Activated CD4-positive, alpha-beta memory T cell treated with anti-CD3 and anti-CD28 coated beads for 36 hours (primary cell): ENCODE results near the gene TPRG1. TPM values are rescaled to one million over a fixed set of nuclear protein-coding genes. Genes with fewer than 3 reads are reported as not detected.

Source experiments
- CTCF ChIA-PET: fragments of 350-600 bp; sonication (Branson Sonifier 250); formaldehyde crosslinking; loops from one replicate; lab custom pipeline; 2021; ENCODE audit warnings: antibody characterized with exemption, inconsistent platforms; lab: Charles Lee
- POLR2A ChIA-PET: fragments of 350-600 bp; sonication (Branson Sonifier 250); formaldehyde crosslinking; loops from one replicate; lab custom pipeline; 2021; ENCODE audit warnings: antibody characterized with exemption; lab: Charles Lee
- DNase-seq: peaks from one replicate; pipeline ENCODE4 v3.0.0-alpha.2; 2020
- H3K27ac Mint-ChIP-seq: one replicate; pipeline ENCODE4 v1.8.0; 2021; ENCODE audit warnings: mixed read lengths
- H3K27me3 Mint-ChIP-seq: one replicate; pipeline ENCODE4 v1.8.0; 2021; ENCODE audit warnings: mixed read lengths
- H3K36me3 Mint-ChIP-seq: one replicate; pipeline ENCODE4 v1.8.0; 2021; ENCODE audit warnings: mixed read lengths
- H3K4me1 Mint-ChIP-seq: one replicate; pipeline ENCODE4 v1.8.0; 2021; ENCODE audit warnings: low read depth, mixed read lengths
- H3K4me3 Mint-ChIP-seq: one replicate; pipeline ENCODE4 v1.8.0; 2021; ENCODE audit warnings: mild to moderate bottlenecking, mixed read lengths
- H3K9me3 Mint-ChIP-seq: one replicate; pipeline ENCODE4 v1.8.0; 2021; ENCODE audit warnings: mixed read lengths
- intact Hi-C: fragments of 100-400 bp; cut with micrococcal nuclease; formaldehyde crosslinking; loops from one replicate; pipeline ENCODE4 v1.15.1; 2023
- total RNA-seq, 2 experiments: library from RNA; stranded (reverse); gene quantifications; one replicate each; pipeline ENCODE4 v1.2.3, GENCODE V29; 2021

TPRG1 gene
- total RNA-seq, 2 experiments from 2014 or later: 11.4 to 11.5 TPM

DNA sequence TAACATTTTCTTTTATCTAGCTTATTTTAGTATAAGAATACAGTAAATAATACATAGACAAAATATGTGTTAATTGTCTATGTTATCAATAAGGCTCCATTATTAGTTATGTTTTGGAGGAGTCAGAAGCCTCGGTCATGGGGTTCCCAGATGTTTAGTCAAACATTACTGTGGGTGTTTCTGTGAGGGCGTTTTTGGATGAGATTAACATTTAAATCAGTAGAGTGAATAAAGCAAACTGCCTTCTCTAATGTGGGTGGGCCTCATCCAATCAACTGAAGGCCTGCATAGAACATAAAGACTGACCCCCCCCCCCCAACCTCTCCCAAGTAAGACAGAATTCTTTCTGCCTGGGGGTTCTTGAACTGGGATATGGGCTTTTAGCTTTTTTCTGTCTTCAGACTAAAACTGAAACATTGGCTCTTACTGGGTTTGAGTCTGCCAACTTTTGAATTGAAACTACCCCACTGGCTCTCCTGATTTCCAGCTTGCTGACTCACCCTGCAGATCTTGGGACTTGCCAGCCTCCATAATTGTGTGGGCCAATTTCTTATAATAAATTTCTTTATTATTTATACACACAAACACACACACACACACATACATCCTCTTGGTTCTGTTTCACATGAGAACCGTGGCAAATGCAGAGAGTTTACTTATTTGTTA is 192.0 kb downstream of the TPRG1 start:
- no peaks in the 10 kb centered on the region for H3K27me3 Mint-ChIP-seq
- H3K4me3 Mint-ChIP-seq: no peak overlapping the region
- no peaks in the 10 kb centered on the region for H3K4me1 Mint-ChIP-seq
- ChIA-PET CTCF (interaction anchor here (0.7 kb wide), 1 partner anchor 192 kb away, joined by 3 read pairs; no protein-coding TSS in a partner anchor), POLR2A (no interaction called here)
- no peaks in the 10 kb centered on the region for H3K9me3 Mint-ChIP-seq
- no peak for DNase-seq
- intact Hi-C loops: no loop called here
- no peak overlapping the region for H3K27ac Mint-ChIP-seq
- H3K36me3 Mint-ChIP-seq: no peaks in the 10 kb centered on the region

DNA sequence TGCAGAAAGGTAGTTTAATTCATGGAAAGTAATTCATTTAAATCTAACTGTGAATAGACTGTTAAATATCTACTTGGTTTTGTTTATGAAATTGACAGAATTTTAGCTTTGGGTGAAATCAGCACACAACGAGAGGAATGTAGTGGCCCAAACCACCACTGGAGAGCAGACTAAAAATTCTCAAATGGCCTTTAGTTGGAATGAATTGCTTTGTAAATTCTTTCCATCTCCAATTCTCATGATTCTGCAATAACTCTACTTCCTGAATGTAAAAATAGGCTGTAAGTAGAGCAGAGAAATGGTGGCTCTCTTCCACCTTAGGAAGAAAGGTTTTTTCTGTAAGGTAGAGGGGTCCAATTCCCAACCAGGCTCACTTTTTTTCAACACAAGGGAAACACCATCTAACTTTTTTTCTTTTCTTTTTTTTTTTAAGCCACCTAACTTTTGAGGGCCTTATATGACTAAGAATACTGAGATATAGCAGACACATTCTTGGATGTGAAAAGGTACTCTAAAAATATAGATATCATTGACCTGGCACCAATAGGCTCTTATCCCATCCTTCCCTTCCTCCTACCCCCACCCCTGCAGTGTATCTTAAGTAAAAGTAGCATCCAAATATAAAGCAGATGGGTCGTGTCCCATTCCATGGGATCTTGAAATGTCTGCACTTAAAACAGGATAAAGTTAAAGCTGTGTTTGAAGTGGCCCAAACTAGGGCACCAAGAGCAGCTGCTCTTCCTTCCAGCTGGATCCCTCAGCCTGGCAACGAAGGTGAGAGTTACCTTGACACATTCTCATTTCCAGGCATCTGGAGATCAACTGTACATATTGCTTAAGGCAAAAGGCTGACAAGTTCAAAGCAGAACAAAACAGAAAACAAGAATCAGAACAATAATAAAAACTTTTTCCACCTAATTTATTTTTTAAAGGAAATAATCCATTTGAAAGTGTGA is 194.1 kb downstream of the TPRG1 start:
- Mint-ChIP-seq H3K27me3 (no peaks in the 10 kb centered on the region), H3K27ac (no peak overlapping the region), H3K4me1 (no peaks in the 10 kb centered on the region), H3K9me3 (no peaks in the 10 kb centered on the region), H3K4me3 (no peak overlapping the region), H3K36me3 (no peaks in the 10 kb centered on the region)
- intact Hi-C loops: no loop called here
- DNase-seq: no peak
- POLR2A ChIA-PET: no interaction called here
- CTCF ChIA-PET: no interaction called here

- Mint-ChIP-seq H3K4me3 (no peak overlapping the region), H3K27ac (no peak overlapping the region), H3K9me3 (no peaks in the 10 kb centered on the region), H3K4me1 (peaks cover 2% of the 10 kb centered on the region), H3K36me3 (no peaks in the 10 kb centered on the region), H3K27me3 (no peaks in the 10 kb centered on the region)
- intact Hi-C loops: no loop called here
- CTCF ChIA-PET: no interaction called here
- no peak for DNase-seq
- POLR2A ChIA-PET: no interaction called here
Measured at GRCh38 chr3:189368384-189368783, 196.6 kb downstream of the TPRG1 start.

GRCh38 chr3:189369636-189370035 is 197.9 kb downstream of the TPRG1 start:
- POLR2A ChIA-PET: no interaction called here
- H3K4me3 Mint-ChIP-seq: no peak overlapping the region
- peaks cover 2% of the 10 kb centered on the region for H3K4me1 Mint-ChIP-seq
- no peaks in the 10 kb centered on the region for H3K27me3 Mint-ChIP-seq
- no peak overlapping the region for H3K27ac Mint-ChIP-seq
- no peaks in the 10 kb centered on the region for H3K9me3 Mint-ChIP-seq
- intact Hi-C loops: no loop called here
- no peak for DNase-seq
- no peaks in the 10 kb centered on the region for H3K36me3 Mint-ChIP-seq
- CTCF ChIA-PET: interaction anchor here (0.5 kb wide), 1 partner anchor 13 kb away, joined by 3 read pairs; no protein-coding TSS in a partner anchor

DNA sequence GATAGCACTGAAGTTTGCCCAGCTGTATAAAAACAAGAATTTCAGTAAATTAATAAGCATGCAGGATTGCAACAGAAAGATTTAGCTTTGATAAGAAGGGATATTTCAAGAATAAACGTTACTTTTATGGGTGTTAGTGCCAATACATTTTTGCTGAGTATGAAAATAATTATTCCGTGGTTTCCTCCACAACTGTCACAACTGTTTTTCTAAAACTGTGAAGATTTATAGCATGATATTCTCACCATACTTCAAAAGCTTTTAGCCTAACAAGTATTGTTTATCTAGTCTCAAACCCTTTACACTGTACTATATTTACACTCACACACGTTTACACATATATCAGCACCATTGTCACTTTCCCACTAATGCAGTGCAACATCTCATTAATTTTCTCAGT is 200.5 kb downstream of the TPRG1 start:
- no peak for DNase-seq
- ChIA-PET POLR2A (no interaction called here), CTCF (interaction anchor here (1.3 kb wide), 1 partner anchor 99 kb away, joined by 3 read pairs; no protein-coding TSS in a partner anchor)
- Mint-ChIP-seq H3K4me1 (peaks cover 2% of the 10 kb centered on the region), H3K36me3 (peaks cover 3% of the 10 kb centered on the region), H3K9me3 (peaks cover 5% of the 10 kb centered on the region), H3K4me3 (no peak overlapping the region), H3K27me3 (no peaks in the 10 kb centered on the region), H3K27ac (no peak overlapping the region)
- intact Hi-C loops: no loop called here
